Measurements from ENCODE around the gene RBM33.

The RBM33 gene

DNA sequence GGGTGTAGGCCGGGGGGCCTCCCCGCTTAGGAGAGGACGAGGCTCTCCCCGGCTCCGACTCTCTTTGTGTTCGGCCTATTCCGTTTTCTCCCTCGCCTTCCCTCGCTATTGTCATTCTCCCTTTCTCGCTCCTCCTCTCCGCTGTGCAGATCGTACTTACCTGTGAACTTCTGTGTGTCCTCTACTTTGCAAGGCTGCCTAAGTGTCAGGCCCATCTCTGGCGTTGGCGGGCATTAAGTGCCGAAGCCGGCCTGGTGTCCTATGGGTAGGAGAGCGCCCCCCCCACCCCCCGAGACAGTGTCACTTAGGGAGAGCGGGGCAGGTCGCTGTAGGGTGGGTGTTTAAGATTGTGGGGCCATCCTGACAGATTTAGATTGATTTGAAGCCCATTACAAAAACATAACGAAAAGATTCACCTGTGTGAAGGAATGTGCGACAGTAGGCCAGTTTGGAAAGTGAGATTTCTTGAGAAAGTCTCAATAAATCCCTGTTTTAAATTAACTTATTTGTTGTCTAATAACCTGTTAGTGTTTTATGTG lies 579 bp downstream of the RBM33 start:
- no peaks in the 10 kb centered on the region for H3K27me3 ChIP-seq (replicated peaks)
- peak overlapping the region; percentile 96 for H3K27ac ChIP-seq
- peak overlapping the region; percentile 81 for H3K4me3 ChIP-seq (ENCODE audit: low read depth, low read length)
- peaks cover 3% of the 10 kb centered on the region for H3K36me3 ChIP-seq (replicated peaks)
- TF ChIP-seq, protein P1, sequence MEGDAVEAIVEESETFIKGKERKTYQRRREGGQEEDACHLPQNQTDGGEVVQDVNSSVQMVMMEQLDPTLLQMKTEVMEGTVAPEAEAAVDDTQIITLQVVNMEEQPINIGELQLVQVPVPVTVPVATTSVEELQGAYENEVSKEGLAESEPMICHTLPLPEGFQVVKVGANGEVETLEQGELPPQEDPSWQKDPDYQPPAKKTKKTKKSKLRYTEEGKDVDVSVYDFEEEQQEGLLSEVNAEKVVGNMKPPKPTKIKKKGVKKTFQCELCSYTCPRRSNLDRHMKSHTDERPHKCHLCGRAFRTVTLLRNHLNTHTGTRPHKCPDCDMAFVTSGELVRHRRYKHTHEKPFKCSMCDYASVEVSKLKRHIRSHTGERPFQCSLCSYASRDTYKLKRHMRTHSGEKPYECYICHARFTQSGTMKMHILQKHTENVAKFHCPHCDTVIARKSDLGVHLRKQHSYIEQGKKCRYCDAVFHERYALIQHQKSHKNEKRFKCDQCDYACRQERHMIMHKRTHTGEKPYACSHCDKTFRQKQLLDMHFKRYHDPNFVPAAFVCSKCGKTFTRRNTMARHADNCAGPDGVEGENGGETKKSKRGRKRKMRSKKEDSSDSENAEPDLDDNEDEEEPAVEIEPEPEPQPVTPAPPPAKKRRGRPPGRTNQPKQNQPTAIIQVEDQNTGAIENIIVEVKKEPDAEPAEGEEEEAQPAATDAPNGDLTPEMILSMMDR (IDR thresholded peaks at IDR 0.05; ENCODE audit: low read depth, low read length, missing control alignments), result no peak
- DNase-seq, result peak; percentile 12
- in situ Hi-C loops (cut with HindIII; ENCODE audit: low pct_ligation_motif_present, low sequenced_read_pairs), result no loop called here

DNA sequence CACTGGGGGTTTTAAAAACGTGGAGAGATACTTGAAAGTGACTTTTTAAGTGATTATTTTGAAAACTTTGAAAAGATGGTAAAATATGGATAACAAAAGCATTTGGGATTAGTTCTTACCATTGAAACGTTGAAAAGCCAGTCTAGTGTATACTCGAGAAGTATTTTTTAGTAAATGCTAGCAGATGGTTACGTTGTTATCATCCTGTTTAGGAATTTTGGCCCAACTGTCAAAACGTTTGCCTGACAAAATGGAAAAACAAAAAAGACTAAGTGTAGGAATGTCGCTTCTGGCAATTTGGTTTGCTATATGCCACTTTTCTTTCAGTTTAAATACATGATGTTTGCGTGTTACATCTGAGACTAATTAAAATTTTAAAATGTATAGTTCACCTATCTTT lies 1.2 kb downstream of the RBM33 start:
- in situ Hi-C loops (cut with HindIII; ENCODE audit: low pct_ligation_motif_present, low sequenced_read_pairs), result no loop called here
- no peak overlapping the region for H3K27ac ChIP-seq
- H3K36me3 ChIP-seq (replicated peaks), result peaks cover 3% of the 10 kb centered on the region
- TF ChIP-seq, protein P1 (IDR thresholded peaks at IDR 0.05; ENCODE audit: low read depth, low read length, missing control alignments), result no peak
- H3K4me3 ChIP-seq (ENCODE audit: low read depth, low read length), result peak overlapping the region; percentile 81
- DNase-seq, result no peak
- H3K27me3 ChIP-seq (replicated peaks), result no peaks in the 10 kb centered on the region

DNA sequence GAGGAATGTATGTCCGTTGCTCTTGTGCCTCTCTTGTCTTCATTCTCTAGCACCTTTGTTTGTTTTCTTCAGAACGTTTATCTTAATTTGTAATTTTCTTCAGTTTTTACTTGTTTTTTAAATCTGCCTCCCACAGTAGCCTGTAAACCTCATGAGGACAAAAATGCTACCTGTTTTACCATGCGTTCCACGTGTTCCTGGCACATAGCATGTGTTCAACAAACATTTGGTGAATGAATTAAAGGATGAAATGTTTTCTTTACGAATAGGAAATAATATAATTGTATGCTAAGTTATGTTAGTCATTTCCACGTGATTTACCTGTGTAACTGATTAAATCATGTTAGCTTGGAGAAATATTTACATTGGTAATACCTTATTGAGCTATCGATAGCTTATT lies 2.2 kb downstream of the RBM33 start:
- H3K27me3 ChIP-seq (replicated peaks), result no peaks in the 10 kb centered on the region
- in situ Hi-C loops (cut with HindIII; ENCODE audit: low pct_ligation_motif_present, low sequenced_read_pairs), result no loop called here
- no peak overlapping the region for H3K27ac ChIP-seq
- TF ChIP-seq, protein P1 (IDR thresholded peaks at IDR 0.05; ENCODE audit: low read depth, low read length, missing control alignments), result no peak
- H3K4me3 ChIP-seq (ENCODE audit: low read depth, low read length), result no peak overlapping the region
- peaks cover 3% of the 10 kb centered on the region for H3K36me3 ChIP-seq (replicated peaks)
- DNase-seq, result no peak

DNA sequence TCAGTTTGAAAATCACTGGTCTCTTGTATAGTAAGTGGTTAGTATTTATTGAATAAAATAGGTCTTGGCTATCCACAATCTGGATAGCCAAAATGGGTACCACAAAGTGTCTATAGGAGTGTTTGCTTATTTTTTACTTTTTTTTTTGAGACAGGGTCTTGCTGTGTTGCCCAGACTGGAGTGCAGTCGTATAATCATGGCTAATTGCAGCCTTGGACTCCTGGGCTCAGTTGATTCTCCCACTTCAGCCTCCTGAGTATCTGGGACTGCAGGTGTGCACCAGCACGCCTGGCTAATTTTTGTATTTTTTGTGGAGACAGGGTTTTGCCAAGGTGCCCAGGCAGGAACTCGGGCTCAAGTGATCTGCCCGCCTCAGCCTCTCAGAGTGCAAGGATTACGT lies 2.8 kb downstream of the RBM33 start:
- in situ Hi-C loops (cut with HindIII; ENCODE audit: low pct_ligation_motif_present, low sequenced_read_pairs), result no loop called here
- Histone ChIP-seq H3K36me3 (replicated peaks) (peaks cover 3% of the 10 kb centered on the region), H3K27ac (no peak overlapping the region), H3K27me3 (replicated peaks) (no peaks in the 10 kb centered on the region), H3K4me3 (ENCODE audit: low read depth, low read length) (no peak overlapping the region)
- DNase-seq, result no peak
- TF ChIP-seq, protein P1 (IDR thresholded peaks at IDR 0.05; ENCODE audit: low read depth, low read length, missing control alignments), result no peak

DNA sequence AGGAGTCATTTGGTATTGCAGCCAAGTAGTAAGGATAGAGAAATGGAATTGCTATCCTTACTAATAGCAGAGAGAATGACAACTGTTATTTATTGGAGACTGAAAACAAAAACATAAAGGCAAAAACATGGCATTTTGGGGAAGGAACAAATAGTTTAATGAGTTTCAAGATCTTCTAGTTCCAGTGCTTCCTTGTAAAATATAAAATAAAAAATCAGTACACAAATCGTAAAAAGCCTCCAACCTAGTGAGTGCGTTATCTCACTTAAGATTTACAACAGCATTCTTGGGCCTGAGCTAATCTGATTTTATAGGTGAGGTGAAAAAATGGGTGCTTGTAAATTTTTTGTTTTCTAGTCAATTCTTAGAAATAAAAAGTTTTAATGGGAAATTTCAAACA lies 3.3 kb downstream of the RBM33 start:
- no peak for DNase-seq
- Histone ChIP-seq H3K4me3 (ENCODE audit: low read depth, low read length) (no peak overlapping the region), H3K36me3 (replicated peaks) (peaks cover 3% of the 10 kb centered on the region), H3K27ac (no peak overlapping the region), H3K27me3 (replicated peaks) (no peaks in the 10 kb centered on the region)
- in situ Hi-C loops (cut with HindIII; ENCODE audit: low pct_ligation_motif_present, low sequenced_read_pairs), result no loop called here
- TF ChIP-seq, protein P1 (IDR thresholded peaks at IDR 0.05; ENCODE audit: low read depth, low read length, missing control alignments), result no peak

DNA sequence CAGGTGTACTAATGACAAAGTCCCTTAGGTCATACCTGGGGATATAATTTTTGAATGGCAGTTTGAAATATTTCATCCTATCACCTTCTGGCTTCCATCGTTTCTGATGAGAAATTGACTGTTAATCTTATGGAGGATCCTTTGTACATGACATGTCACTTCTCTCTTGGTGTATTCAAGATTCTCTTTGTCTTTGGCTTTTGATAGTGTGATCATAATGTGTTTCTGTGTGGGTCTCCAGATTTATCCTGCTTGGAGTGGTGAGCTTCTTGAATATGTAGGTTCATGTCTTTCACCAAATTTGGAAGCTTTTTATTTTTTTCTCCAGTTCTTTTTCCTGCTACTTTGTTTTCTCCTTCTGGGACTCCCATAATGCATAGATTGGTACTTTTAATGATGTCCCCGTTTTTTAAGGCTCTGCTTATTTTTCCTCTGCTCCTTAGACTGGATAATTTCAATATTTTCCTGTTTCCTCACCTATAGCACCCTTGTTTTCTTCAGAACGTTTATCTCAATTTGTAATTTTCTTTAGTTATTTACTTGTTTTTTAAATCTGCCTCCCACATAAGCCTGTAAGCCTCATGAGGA lies 4.4 kb downstream of the RBM33 start:
- peaks cover 3% of the 10 kb centered on the region for H3K36me3 ChIP-seq (replicated peaks)
- no peaks in the 10 kb centered on the region for H3K27me3 ChIP-seq (replicated peaks)
- TF ChIP-seq, protein P1 (IDR thresholded peaks at IDR 0.05; ENCODE audit: low read depth, low read length, missing control alignments), result no peak
- in situ Hi-C loops (cut with HindIII; ENCODE audit: low pct_ligation_motif_present, low sequenced_read_pairs), result no loop called here
- DNase-seq, result no peak
- no peak overlapping the region for H3K27ac ChIP-seq
- no peak overlapping the region for H3K4me3 ChIP-seq (ENCODE audit: low read depth, low read length)
